Measurements from ENCODE around the gene CD79B. TPM values are rescaled to one million over a fixed set of nuclear protein-coding genes. Genes with fewer than 3 reads are reported as not detected.
"Not testable (repeated sequence)": the region's sequence is repeated elsewhere in the genome, so short reads cannot be mapped to it uniquely, and the experiment has no call there.

Gene CD79B
- total RNA-seq, 1 donor from 2014 or later, result 4.8 TPM

DNA sequence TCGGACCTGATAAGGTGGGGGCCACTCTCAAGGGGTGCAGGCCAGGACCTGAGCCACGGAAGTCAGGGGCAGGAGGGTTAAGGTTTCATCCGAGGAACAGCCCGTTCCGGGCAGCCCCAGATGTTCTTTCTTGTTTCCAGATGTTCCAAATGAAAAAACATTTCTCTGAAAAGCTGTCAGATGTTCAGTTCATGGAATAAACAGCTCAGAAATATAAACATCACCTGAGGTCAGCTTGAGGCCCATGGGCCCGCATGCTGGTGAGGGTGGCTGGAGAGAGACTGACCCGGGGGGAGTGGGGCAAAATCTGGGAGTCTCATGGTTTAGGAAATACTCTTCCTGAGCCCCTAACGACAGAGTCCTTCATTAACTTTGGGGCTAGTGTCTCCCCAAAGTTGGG is 1.5 kb upstream of the CD79B start:
- no peak for DNase-seq (ENCODE audit: low read depth)

- DNase-seq (ENCODE audit: low read depth), result no peak
Observed at GRCh38 chr17:63932721-63933120, 590 bp upstream of the CD79B start.

GRCh38 chr17:63930951-63931575 is 1.1 kb downstream of the CD79B start:
- no peak for DNase-seq (ENCODE audit: low read depth)

DNA sequence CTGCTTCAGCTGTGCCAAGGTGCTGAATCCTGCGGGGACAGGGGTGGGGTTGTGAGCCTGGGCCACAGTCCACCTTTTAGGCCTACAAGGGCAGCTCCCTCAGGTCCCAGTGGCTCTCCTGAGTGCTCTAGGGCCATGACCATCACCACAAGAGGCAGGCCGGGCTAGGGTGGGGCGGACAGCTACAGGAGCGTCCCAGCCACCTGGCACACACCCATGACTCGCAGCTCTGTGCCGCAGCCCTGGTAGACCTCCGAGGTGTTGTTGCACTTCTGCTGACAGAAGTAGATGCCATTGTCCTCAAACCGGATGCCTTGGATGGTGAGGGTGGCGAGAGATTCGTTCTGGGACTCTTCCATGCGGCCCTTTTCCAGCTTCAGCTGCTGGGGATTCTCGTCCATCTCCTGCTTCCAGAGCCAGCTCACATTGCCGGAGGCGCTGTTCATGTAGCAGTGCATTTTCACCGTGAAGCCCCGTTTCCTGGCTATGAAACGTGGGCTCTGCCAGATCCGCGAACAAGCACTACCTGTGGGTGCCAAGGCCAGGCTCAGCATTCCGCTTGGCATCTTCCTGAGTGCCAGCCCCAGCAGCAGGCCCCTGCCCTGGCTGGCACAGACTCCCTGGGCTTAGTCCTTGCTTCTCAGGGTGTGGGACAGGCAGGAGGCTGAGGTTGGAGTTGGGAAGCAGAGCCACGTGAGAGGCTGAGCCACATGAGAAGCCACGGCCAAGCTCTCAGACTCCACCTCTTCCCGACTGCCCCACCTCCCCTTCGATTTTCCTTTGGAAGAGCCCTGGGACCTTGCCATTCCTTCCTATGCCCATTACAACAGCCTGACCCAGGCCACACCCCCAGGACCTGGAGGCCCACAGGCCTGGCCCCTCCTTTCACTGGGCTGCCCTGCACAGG is 2.0 kb downstream of the CD79B start:
- no peak for DNase-seq (ENCODE audit: low read depth)

- DNase-seq (ENCODE audit: low read depth), result no peak
Observed at GRCh38 chr17:63928966-63929695, 3.0 kb downstream of the CD79B start.

DNA sequence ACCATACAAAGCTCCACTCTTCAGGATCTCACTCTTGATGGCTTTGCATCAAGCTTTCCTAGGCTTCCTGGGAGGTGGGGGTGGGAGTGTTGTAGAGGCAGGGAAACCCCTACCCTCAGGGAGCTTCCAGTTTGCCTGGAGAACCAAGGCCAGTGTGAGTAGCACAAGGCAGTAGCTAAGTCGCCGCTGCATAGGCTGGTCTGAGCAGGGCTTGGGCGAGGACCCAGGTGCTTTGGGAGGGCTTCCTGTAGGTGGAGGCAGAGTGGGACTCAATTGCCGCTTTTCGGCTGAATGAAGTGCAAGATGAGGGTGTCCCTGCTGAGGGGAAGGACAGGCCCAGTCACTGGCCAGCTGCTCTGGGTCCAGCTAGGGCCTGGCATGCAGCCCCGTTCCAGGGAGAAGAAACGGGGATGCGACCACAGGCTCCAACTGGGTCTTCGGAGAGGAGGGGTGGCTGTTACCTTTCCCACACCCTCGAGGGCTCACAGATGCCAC is 3.9 kb downstream of the CD79B start:
- DNase-seq (ENCODE audit: low read depth), result no peak

DNA sequence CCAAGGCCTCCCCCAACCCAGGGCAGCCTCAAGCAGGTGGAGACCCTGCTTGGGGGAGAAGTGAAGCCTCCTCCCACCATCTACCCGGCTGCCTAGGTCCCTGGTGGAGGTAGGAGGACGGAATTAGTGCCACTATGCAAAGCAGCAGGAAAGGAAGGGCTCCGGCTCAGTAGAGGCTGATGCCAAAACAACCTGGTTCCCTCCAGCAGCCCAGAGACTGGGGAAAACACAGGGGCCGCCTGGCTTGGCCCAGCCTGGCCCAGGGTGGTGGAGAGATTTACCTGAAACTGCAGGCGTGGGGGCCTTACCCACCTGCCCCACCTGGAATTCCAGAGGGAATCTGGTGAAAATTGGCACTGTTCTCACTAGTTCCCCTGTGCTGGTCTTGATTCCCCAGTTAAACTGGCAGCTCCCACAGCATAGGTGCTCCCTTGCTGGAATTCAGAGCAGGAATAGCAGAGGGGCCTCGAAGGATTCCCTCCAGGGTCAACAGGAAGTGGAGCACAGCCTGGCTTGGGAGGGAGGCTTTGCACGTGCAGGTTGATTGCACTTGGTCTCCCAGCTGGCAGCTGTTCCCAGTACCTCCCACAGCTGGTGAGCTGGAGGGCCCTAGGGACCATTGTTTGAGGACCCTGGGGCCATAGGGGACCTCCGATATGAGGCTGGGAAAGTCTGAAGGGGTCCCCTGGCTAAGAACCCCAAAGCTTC is 4.5 kb downstream of the CD79B start:
- DNase-seq (ENCODE audit: low read depth), result no peak

DNA sequence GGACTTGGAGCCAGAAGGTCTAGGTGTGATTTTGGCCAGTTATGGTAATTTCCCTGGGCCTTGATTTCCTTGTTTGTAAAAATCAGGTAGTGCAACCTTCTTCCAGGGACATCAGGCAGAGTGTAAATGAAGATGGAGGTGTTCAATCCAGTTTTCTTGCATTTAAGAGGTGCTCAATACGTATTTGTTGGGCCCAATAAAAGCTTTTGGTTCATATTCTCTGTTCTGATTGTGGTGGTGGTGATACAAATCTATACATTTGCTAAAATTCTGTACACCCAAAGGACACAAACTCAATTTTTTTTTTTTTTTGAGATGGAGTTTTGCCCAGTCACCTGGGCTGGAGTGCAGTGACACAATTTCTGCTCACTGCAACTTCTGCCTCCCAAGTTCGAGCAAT is 6.0 kb downstream of the CD79B start:
- no peak for DNase-seq (ENCODE audit: low read depth)

DNA sequence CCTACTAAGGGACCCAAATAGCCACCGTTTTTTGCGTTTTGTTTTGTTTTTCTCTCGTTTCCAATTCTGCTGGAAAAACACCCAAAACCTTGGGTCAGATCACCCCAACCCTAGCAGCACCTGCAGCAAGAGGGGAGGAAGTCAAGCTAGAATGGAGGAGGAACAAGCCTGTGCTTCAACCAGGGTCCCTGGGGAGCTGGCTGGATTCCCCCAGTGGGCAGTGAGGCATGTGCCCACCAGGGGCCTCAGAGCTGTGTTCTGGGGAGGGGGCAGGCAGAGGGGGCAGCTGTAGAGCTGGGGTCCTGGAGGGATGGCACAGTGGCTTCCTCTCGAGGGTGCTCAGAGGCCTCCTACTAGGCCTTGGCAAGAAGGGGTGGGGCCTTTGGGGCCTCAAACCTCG is 6.5 kb downstream of the CD79B start:
- DNase-seq (ENCODE audit: low read depth), result no peak

DNA sequence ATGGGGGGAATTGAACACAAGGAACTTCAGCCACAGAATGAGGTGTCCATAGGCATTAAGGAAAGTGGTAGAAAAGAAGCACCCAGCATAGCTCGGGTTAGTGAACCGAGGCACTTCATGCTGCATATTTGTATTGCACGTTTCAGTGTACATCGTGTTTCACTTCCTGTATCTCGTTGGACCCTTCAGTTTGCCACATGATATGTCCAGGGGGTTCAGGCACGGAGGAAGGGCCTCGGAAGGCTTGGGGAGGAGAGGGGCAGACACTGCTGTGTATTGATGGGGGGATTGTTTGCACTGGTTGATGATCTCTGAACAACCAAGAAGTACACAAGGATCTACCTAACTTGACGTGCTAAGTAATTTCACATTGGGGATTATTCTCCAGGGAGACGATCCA is 9.7 kb downstream of the CD79B start:
- not testable (repeated sequence) for DNase-seq (ENCODE audit: low read depth)

DNA sequence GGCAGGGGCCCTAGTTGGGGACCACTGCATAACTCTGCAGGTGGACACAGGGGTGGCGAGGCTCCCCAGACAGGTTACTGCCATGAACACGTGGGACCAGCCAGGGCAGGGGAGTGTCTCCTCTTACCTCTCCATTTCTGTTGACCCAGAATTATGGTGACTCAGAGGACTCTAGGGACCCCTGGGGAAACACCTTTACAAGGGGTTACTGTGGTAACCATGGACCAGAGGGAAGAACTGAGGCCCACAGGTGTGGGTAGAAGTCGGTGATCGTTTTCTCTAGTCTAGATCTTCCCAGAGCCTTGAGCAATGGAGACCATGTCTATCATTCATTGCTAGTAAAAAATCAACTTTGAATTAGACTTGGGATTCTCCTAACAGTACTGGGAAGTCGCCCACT is 11.4 kb downstream of the CD79B start:
- not testable (repeated sequence) for DNase-seq (ENCODE audit: low read depth)

- DNase-seq (ENCODE audit: low read depth), result not testable (repeated sequence)
Observed at GRCh38 chr17:63920050-63920449, 12.1 kb downstream of the CD79B start.

DNA sequence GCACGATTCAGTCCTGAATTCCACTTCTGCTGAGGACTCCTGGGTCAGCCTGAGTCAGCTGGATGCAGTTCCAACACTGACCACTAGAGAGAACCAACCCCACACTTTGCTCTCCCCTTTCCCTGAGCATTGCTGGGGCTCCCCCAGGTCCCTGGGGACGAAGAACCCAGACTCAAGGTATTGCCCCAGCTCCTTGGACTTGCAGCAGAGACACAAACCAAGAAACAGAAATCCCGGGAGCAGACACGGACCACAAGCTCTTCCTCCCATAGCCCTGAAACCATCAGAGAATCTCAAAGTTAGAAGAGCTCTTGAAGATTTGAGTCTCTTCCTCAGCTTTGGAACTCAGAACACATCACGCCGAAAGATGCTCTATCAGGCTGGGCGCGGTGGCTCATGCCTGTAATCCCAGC is 12.8 kb downstream of the CD79B start:
- peak; percentile 74 for DNase-seq (ENCODE audit: low read depth)

- DNase-seq (ENCODE audit: low read depth), result not testable (repeated sequence)
Observed at GRCh38 chr17:63918789-63919305, 13.3 kb downstream of the CD79B start, which contains the start of gene GH1. Gene GH1 (minus strand): TSS chr17:63918839. CDS start chr17:63918776, 63 bp downstream.

GRCh38 chr17:63918305-63918704 is 13.8 kb downstream of the CD79B start:
- peak; percentile 43 for DNase-seq (ENCODE audit: low read depth)

GRCh38 chr17:63917646-63918045 is 14.5 kb downstream of the CD79B start:
- DNase-seq (ENCODE audit: low read depth), result no peak

- DNase-seq (ENCODE audit: low read depth), result not testable (repeated sequence)
Observed at GRCh38 chr17:63917206-63917605, 14.9 kb downstream of the CD79B start.

DNA sequence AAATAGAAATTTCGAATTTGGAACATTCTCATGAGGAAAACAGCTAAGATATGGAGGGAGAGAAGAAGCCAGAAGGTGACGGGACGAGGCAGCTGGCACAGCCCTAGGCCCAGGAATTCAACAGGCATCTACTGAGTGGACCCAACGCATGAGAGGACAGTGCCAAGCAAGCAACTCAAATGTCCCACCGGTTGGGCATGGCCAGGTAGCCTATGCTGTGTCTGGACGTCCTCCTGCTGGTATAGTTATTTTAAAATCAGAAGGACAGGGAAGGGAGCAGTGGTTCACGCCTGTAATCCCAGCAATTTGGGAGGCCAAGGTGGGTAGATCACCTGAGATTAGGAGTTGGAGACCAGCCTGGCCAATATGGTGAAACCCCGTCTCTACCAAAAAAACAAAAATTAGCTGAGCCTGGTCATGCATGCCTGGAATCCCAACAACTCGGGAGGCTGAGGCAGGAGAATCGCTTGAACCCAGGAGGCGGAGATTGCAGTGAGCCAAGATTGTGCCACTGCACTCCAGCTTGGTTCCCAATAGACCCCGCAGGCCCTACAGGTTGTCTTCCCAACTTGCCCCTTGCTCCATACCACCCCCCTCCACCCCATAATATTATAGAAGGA is 15.5 kb downstream of the CD79B start:
- no peak for DNase-seq (ENCODE audit: low read depth)

DNA sequence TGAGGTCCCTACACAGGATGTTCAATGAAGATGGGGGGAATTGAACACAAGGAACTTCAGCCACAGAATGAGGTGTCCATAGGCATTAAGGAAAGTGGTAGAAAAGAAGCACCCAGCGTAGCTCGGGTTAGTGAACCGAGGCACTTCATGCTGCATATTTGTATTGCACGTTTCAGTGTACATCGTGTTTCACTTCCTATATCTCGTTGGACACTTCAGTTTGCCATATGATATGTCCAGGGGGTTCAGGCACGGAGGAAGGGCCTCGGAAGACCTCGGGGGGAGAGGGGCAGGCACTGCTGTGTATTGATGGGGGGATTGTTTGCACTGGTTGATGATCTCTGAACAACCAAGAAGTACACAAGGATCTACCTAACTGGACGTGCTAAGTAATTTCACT is 16.4 kb downstream of the CD79B start:
- not testable (repeated sequence) for DNase-seq (ENCODE audit: low read depth)

DNA sequence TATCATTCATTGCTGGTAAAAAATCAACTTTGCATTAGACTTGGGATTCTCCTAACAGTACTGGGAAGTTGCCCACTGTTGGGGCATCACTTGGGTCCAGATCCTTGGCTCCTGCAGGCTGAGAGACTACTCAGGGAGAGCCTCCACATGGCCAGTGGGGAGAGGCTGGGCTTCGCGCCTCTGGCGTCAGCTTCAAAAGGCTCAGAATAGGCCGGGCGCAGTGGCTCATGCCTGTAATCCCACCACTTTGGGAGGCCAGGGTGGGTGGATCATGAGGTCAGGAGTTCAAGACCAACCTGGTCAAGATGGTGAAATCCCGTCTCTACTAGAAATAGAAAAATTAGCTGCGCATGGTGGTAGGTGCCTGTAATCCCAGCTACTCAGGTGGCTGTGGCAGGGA is 17.7 kb downstream of the CD79B start:
- no peak for DNase-seq (ENCODE audit: low read depth)

Measured in myocyte (in vitro differentiated cells).